DMS153 (cell line): Measurements from ENCODE around the gene PRPF19.

Experiments
- DNase-seq: peaks from one replicate; lab custom pipeline; 2025; lab: John Stamatoyannopoulos, UW

The PRPF19 gene

DNA sequence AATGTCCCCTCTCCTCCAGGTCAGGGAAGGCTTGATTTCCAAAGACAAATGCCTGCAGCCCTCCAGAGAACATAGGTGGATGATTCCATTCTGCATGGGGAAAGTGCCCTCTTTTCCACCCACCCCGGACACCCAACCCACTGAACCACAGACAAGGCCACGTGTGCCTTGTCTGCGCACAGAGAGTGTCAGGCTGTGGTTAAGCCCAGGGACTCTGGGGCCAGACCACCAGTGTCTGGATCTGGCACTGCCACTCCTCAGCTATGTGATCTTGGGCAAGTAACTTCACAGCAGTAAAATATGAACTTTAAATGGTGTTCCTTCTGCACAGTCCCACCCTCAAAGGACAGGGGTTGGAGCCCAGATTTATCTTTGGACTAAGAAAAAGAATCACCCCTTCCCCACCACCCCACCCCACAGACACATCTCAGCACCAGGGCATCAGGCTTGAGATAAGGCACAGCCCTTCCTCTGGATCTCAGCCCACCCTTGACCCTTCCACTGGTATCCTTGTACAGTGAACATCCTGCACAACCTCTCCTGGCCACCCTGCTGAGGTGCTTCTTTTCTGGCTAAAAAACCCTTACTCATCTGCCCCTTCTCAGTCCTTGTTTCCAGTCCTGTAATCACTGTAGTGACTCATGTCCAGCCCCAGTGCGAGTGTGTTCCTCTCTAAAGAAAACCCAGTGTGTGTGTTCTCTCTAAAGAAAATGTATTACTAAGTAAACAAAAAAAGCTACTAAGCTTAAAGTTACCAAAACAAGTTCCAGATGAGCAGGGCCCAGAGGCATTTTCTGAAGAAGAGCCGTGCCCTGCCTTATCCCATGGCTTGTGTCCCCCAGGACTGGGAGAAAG is 48.8 kb downstream of the PRPF19 start:
- DNase-seq: no peak

DNA sequence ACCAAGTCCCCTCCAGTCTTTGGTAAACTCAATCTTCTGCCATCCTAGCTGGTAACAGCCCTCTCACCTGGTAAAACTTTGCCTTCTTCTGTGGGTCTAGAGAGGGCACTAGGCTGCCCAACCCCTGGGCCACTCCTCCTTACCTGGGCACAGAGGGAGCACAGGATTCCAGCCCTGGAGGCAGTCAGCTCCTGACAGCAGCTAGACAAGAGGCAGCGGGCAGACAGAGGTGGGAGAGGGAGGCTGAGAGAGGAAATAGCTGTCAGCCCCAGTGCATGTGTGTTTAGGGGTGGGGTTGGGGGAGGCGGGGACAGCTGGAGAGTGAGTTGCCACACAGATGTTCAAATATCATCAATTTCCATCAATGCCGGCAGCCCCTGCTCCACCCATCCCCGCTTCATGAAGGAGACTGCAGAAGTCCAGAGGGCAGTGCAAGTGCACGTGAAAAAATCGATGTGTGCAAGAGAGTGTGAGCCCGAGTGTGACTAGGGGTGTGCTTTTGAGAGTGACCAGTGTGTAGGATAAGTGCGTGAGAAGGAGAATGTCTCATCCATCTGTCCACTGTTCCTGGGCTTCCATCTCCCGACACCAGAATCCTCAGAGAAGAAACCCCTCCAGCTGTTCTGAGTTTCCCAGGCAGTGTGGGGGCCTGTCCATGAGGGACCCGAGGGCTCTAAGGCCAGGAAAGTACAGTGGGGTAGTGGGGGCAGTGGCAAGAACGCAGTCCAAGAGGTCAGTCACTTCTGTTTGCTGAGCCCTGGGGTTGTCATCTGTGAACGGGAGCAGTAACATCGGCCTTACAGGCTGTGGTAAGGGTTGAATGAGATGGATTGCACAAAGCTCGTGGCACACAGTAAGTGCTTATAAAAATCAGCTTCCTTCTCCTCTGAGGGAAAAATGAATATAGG is 50.4 kb downstream of the PRPF19 start, which contains the start of gene PTGDR2:
TSS of gene PTGDR2 (minus strand) at position 225 of the 908 bp plus-strand sequence. CDS start 2,228 bp downstream, outside the sequence.
- no peak for DNase-seq

DNA sequence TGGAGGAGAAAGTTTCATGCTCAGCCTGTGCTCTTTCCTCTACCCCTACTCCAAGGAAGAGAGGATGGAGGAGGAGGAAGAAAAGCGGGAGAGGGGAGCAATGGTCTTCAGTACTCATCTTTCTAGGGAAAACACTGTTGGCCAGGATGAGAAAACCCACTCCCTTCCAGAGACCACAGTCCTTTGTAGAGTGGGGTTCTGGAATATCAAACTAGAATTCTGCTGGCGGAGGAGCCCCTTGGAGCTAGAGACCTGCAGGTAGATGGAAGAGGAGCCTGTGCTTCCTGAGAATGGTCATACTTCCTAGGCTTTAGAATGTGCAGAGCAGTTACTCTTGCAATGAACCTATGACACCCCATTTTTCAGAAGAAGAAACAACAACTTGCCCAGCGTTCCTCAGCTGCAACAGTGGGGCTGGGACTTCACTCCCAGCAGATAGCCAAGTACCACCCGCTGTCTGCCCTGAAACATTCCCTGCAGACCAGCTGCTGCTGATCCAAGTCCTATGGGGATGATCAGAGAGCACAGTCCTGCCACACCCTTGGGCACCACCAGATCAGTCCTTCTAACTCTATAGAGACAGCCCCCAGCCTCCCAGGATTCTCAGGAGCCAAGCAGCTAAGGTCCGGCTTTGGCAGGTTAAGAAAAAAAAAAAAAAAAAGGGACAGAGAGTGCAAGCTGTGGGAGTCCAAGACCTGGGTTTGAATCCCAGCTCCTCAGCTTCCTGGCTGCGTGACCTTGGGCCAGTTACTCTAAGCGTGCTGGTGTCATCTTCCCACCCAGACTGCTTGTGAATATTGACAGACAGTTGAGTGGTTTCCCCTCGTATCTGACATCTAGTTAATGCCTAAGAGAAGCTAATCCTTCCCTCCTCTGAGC is 51.3 kb downstream of the PRPF19 start:
- DNase-seq: no peak

DNA sequence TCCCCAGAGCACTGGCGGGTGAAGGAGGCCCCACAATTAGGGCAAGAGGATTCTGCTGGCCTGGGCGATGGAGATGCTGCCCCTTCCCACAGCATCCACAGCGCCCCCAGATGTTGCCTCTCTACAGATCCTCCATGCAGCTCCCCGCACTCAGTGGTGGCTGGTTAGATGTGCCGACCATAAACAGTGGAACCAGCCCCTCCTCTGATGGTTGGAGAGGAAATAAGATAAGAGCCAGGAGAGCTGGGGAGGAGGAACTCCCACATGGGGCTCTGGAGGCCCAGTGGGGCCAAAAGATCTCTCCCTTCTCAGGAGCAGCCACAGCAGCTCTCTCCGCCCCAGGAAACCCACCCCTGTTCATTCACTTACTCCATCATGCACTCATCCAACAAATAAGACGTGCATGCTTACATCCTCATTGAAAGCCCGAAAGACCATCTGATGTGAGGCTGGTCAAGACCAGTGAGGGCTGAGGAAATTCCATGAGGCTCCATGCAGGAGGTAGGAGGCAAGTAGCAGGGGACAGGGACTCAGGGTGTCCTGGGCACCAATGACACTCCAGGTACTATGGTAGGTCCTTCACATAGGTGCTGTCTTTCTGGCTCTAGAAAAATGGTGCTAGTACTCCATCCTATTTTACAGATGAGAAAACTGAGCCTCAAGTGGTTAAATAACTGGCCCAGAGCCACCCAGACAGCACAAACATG is 52.1 kb downstream of the PRPF19 start:
- no peak for DNase-seq

DNA sequence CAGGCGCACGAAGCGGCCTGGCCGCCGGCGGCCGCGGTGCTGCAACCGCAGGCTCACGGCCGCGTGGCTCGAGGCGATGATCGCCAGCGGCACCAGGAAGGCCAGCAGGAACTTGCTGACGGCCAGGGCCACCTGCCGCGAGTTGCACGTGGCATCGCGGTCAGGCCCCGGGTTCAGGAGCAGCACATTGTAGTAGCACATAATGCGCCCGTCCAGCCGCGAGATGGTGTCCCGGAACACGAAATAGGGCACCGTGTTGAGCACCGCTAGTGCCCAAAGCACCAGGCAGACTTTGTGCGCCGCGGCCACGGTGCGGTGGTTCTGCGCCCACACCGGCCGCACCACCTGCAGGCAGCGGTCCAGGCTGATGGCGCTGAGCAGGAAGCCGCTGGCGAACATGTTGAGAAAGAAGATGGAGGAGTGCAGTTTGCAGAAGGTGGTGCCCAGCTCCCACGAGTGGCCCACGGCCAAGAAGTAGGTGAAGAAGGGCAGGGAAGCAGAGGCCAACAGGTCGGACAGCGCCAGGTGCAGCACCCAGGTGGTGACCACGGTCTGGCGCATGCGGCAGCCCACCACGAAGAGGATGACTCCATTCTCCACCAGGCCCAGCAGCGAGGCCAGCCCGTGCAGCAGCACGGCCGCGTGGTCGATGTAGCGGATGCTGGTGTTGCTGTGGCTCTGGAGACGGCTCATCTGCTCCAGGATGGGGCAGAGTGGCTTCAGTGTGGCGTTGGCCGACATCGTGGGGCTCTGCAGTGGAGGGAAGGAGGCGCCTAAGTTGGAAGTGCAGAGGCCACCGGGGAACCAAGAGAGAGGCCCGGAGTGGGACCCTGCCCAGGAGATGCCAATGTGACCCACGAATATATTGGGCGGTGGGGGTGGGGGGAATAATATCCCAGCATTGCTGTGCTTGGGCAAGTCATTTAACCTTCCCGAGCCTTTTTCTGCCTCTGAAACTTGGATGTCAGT is 53.1 kb downstream of the PRPF19 start:
- no peak for DNase-seq

DNA sequence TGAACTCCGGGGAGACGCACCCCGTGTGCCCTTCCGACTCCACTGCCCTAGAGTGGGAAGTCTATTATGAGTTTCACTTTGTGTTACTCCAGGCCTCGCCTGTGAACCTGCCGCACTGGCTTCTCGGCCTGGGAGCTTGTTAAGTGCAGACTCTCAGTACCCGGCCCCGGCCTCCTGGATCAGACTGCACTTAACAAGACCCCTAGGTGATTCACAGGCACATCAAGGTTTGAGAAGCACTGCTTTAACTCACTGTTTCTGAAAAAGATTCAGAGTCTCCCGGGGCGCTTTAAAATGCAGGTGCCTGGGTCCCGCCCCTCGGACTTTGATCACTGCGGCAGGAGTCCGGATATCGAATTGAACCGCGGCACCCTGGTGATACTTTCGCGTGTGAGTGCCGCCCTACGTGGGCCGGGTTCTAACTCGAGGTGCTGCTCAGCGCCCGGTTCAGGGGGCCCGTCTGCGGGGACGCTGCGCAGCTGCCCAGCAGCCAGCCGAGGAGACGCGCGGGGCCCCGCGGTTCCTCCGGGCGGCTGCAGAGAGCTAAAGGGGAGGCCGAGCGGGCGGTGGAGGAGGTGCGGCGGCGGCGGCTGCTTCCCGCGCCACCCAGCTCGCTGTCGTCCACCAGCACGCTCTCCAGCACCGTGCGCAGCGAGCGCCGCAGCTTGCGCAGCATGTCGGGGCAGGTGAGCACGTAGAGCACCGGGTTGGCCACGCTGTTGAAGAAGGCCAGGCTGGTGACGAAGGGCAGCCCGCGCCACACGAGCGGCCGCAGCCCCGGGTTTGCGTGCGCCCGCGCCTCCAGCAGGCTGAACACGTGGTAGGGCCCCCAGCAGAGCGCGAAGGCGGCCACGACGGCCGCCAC is 54.0 kb downstream of the PRPF19 start:
- no peak for DNase-seq

DNA sequence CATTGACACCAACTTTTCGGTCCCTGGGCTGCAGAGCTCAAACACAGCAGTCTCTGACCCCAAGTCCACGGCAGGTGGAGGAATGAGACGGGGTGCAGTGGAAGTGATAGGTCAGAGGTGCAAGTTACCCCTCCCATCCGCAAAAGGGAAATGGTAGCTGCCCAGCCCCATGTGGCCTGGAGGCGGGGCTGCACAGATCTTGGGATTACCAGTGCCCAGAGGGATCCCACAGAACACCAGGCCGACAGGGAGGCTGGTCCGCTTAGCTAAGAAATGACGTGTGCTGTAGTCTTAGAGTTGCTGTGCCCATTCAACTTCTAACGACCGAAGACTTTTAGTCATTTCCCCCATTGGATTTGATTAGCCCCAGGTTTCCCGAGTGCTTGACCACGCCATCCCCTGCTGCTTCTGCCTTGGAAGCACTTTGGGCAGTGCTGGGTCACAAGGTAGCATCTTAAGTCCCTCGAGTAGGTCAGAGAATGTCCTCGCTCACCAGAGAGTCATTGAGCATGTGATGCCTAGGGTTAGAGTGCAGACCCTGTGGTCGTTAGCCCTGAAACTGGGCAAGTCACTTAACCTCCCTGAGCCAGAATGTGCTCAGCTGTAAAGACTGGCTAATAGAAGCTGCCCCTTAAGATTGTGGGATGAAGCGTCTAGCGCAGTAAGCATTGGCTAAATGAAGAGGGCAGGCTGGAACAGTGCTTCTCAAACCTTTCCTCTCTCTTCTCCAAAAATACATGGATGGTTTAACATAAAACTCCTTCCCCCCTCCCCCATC is 54.9 kb downstream of the PRPF19 start:
- no peak for DNase-seq

DNA sequence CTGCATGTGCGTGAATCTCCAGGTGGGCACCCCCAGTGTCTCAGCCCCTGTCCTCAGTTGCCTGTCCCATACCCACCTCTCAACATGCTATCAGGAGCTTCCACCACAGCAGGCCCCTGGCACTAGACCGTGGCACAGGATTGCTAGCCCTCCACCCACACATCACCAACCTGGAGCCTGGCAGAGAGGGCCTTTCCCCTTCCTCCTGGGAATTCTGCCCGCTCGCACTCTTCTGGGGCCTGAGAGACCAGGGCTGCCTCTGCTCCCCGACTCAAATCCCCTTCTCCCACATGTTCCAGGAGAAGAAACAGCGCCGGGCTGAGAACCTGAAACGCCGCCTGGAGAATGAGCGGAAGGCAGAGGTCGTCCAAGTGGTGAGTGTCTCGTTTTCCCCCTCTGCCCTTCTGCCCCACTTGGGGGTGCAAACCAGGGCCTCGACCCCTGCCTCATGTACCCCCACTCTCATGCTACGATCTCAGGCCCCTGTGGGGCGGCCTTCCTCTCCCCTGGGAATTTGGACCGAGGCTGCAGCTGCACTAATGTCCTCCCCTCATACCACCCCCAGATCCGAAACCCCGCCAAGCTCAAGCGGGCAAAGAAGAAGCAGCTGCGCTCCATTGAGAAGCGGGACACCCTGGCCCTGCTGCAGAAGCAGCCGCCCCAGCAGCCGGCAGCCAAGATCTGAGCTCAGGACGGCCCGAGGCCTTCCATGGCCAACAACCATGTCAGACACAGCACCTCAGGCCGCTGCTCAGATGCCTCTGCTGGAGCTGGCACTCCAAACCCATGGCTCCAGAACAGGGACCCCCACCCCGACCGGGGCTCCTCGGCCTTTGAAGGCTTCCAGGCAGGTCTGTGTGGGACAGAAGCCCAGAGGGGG is 56.5 kb downstream of the PRPF19 start:
- no peak for DNase-seq

DNA sequence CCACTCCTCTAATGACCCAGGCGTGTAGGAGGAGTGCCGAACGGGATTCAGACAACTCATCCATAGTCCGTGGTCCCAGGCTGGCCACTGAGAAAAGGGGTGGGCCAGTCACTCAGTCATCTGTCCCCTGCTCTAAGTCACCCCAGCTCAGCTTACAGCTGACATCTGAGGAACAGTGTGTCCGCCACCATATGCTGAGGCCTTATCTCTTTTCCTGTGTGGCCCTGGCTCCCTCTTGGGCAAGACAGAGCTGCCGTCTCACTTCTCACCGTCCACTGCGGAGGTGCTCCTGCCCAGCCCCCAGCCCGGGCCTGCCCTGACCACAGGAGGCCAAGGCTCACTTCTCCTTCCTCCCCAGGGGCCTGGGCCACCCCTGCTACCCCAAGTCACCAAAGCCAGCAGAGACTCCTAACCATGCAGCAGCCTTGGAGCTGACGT is 57.7 kb downstream of the PRPF19 start:
- DNase-seq: no peak

DNA sequence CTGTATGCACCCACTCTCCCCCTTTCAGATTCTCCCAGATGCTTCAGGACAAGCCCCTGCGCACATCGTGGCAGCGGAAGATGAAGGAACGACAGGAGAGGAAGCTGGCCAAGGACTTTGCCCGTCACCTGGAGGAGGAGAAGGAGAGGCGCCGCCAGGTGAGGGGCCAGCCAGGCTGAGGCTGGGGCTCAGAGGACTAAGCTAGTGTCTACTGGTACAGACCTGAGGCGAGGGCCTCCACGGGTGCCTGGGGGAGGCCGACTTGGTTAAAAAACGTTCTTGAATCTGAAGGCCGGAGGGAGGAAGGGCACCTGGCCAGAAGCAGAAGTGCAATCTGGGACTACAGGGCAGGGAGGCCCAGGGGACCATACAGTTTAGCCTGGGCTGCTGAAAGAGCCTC is 58.5 kb downstream of the PRPF19 start:
- DNase-seq: no peak

DNA sequence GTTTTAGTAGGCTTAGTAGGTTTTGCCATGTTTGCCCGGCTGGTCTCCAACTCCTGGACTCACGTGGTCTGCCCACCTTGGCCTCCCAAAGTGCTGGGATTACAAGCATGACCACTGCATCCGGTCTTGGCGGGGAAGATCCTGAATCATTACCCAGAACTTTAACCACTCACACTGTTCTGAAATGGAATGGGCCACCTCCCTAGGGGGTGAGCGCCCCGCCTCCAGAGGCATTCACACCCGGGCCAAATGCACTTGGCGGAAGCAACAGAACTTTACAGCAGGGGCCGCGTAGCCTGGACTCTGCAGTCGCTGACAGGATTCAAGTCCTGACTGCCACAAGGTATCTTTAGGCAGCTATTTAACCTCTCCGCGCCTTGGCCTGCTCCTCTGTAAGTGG is 59.1 kb downstream of the PRPF19 start:
- DNase-seq: no peak

DNA sequence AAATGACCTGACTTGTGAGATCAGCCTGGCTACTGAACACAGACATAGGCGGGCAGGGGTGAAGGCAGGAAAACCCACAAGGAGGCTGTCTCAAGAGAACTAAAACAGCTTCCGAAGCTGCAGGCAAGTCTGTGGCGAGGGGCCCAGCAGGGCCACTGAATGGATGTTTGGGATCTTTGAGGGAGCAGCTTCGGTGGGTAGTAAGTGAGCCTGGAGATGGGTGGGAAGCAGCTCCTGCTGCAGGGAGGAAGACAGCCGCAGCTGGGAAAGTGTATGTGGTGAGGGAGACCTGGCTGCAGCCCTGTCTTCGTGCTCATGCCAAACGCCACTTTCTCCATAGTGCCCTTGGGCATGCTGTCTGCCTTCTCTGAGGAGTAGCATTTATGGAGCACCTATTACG is 61.0 kb downstream of the PRPF19 start:
- no peak for DNase-seq

DNA sequence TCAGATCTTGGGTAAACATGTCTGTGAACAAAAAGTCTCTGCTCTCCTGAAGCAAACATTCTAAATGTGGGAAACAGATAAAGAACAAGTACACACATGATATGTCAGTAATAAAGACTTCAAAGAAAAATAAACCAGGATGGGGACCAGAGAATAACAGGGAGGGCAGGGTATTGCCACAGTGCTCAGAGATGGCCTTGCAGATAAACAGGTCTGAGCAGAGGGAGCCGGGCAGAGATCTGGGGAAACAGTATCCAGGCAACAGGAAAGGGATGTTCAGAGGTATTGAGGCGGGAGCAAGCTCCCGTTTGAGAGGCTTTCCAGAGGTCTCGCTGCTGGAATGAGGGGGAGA is 61.5 kb downstream of the PRPF19 start:
- DNase-seq: no peak

DNA sequence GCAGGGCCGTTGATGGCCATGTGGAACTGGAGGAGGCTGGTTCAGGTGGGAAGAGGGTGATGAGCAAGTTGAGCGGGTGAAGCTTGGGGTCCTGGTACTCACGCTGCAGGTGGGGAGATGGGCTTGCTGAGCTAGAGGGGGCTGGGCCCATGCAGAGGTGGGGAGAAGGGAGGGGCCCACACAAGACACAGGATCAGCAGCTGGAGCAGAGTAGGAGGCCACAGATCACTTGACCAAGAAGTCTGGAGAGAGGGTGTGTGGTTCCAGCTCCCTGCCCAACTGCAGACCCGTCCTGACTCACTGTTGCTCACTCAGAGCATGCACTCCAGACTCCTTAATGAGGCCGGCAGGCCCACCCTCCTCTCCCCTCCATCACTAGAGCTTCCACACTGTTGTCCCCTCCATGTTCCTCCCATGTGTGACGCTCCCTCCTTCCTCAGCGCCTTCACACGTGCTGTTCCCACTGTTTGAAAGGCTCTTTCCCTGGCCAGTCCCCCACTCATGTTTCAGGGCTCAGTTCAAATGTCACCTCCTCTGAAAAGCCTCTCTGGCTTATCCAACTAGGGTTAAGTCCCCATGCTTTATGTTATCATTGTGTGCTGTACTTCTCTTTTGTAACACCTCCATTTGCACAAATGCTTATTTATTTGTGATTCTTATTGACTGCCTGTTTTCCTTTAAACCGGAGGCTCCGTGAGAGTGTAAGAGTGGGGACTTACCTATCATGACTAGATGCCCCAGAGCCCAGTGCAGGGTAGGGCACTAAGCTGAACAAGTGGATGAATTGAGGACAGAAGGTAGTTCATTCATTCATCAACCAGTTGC is 62.1 kb downstream of the PRPF19 start:
- DNase-seq: no peak

DNA sequence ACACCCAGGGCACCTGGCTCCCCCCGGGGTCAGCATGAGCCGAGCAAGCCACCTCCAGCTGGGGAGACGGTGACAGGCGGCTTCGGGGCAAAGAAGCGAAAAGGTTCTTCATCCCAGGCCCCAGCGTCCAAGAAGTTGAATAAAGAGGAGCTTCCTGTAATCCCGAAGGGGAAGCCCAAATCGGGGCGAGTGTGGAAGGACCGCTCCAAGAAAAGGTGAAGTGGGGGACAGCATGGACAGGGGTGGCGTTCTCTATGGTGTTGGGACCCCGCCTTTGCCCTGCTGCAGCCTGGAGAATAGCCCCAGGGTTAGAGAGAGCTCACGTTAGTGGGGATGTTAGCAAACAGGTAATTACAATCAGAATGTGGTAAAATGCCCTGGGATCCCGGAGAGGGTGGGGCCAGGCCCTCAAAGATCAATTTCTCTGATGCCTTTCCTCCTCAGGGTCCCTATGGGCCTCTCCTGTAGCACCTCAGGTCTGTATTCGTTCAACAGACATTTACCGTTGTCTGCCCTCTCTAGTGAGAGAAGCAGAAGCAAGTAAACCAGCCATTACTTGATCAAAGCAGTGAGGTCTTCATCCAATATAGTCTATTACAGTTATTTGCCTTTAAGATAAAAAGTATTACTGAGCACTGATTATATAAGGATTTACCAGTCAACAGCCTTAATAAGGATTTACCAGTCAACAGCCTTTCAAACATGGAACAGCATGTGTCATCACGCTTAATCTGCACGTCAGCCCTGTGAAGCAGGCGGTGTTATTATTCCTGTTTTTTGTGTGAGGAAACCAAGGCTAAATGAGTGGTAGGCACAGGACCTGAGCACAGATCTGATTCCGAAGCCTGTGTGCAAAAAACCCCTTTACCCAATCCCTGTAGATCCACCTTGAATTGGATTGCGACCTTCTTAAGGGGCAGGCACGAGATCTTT is 63.5 kb downstream of the PRPF19 start:
- DNase-seq: no peak
